BLaER1 (cell line): ENCODE results near the gene ITGA2B.

ENCODE experiments used
- H3K27ac ChIP-seq: shearing (Covaris generic); formaldehyde crosslinking; 2 replicates; pipeline ENCODE4 v1.8.1; 2022
- H3K27me3 ChIP-seq: shearing (Covaris generic); formaldehyde crosslinking; 2 replicates; pipeline ENCODE4 v1.8.1; 2022
- H3K36me3 ChIP-seq: shearing (Covaris generic); formaldehyde crosslinking; 2 replicates; pipeline ENCODE4 v1.8.1; 2022
- H3K4me1 ChIP-seq: shearing (Covaris generic); formaldehyde crosslinking; 2 replicates; pipeline ENCODE4 v1.8.1; 2022
- H3K4me2 ChIP-seq: shearing (Covaris generic); formaldehyde crosslinking; 2 replicates; pipeline ENCODE4 v1.8.1; 2022
- H3K4me3 ChIP-seq: shearing (Covaris generic); formaldehyde crosslinking; 2 replicates; pipeline ENCODE4 v1.8.1; 2022
- H3K9ac ChIP-seq: shearing (Covaris generic); formaldehyde crosslinking; 2 replicates; pipeline ENCODE4 v1.8.1; 2022
- H3K9me3 ChIP-seq: shearing (Covaris generic); formaldehyde crosslinking; 2 replicates; pipeline ENCODE4 v1.8.1; 2022
- H4K20me1 ChIP-seq: shearing (Covaris generic); formaldehyde crosslinking; 2 replicates; pipeline ENCODE4 v1.8.1; 2022
- Cebpa-rat ChIP-seq: shearing (Covaris generic); IDR thresholded peaks from 2 replicates; pipeline ENCODE4 v1.8.1; 2022

Gene ITGA2B

DNA sequence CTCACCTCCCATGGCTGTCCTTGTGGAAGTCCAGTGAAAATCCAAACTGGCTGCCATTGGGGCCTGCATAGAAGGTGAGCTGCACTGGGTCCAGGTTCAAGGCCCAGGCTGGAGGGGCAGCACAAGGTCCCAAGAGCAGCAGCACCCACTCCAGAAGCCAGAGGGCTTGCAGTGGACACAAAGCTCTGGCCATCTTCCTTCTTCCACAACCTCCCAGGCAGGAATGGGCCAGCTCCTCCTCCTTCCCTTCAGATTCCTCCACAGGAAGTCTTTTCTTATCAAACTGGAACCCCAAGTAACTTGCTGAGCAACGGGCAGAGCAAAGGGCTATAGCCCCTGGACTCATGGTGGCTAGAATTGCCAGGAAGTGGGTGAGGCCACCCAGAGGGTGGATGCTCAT lies at the start of gene ITGA2B:
Gene ITGA2B, minus strand, starts transcription at position 369 of the 400 bp plus-strand sequence. Its CDS starts 176 bp downstream, at position 193.
- TF ChIP-seq Cebpa-rat = no peak
- Histone ChIP-seq H3K4me2 (peak within 1 kb of the TSS; percentile 49), H3K4me1 (peaks cover 37% of the 10 kb centered on the region), H3K4me3 (no peak within 1 kb of the TSS), H3K9ac (no peak within 1 kb of the TSS), H3K27me3 (no peaks in the 10 kb centered on the region), H3K27ac (no peak within 1 kb of the TSS), H3K36me3 (no peaks in the 10 kb centered on the region), H4K20me1 (no peaks in the 10 kb centered on the region), H3K9me3 (no peaks in the 10 kb centered on the region)

DNA sequence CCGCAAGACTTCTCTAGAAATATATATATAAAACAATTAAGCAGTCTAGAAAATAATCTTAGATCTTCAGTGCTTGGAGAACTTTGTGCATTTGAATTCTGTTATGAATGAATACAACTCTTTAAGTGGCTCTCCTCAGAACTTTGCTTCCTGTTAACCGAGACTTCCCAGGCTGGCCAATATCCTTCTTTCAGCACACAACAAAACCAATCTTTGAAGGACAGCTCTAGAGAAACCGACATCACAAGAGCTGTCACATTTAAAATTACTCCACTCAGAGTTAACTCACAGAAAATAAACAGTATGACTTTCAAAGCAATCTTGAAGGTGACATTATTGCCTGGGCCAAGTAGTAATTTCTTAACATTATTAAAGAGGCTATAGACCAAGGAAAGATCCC lies 49.7 kb upstream of the ITGA2B start:
- Histone ChIP-seq H4K20me1 (peaks cover 75% of the 10 kb centered on the region), H3K27me3 (no peaks in the 10 kb centered on the region), H3K4me3 (no peak overlapping the region), H3K36me3 (peaks cover 58% of the 10 kb centered on the region), H3K27ac (no peak overlapping the region), H3K4me1 (peaks cover 4% of the 10 kb centered on the region; the same call in 1 of the 2 replicates), H3K9ac (no peak overlapping the region), H3K9me3 (no peaks in the 10 kb centered on the region), H3K4me2 (no peak overlapping the region)
- TF ChIP-seq Cebpa-rat = no peak

GRCh38 chr17:44438636-44439035 lies 49.2 kb upstream of the ITGA2B start:
- Histone ChIP-seq H3K36me3 (peaks cover 63% of the 10 kb centered on the region), H3K4me3 (no peak overlapping the region), H3K9ac (no peak overlapping the region), H3K4me1 (peaks cover 4% of the 10 kb centered on the region; the same call in 1 of the 2 replicates), H3K4me2 (no peak overlapping the region), H3K27me3 (no peaks in the 10 kb centered on the region), H3K27ac (no peak overlapping the region), H4K20me1 (peaks cover 70% of the 10 kb centered on the region), H3K9me3 (no peaks in the 10 kb centered on the region)
- TF ChIP-seq Cebpa-rat = no peak

- Histone ChIP-seq H3K9me3 (no peaks in the 10 kb centered on the region), H3K27me3 (no peaks in the 10 kb centered on the region), H3K27ac (no peak overlapping the region), H3K4me1 (peaks cover 4% of the 10 kb centered on the region; the same call in 1 of the 2 replicates), H4K20me1 (peaks cover 57% of the 10 kb centered on the region), H3K36me3 (peaks cover 71% of the 10 kb centered on the region), H3K9ac (no peak overlapping the region), H3K4me3 (no peak overlapping the region), H3K4me2 (no peak overlapping the region)
- no peak for TF ChIP-seq Cebpa-rat
Measured at GRCh38 chr17:44436336-44436735, 46.9 kb upstream of the ITGA2B start.

DNA sequence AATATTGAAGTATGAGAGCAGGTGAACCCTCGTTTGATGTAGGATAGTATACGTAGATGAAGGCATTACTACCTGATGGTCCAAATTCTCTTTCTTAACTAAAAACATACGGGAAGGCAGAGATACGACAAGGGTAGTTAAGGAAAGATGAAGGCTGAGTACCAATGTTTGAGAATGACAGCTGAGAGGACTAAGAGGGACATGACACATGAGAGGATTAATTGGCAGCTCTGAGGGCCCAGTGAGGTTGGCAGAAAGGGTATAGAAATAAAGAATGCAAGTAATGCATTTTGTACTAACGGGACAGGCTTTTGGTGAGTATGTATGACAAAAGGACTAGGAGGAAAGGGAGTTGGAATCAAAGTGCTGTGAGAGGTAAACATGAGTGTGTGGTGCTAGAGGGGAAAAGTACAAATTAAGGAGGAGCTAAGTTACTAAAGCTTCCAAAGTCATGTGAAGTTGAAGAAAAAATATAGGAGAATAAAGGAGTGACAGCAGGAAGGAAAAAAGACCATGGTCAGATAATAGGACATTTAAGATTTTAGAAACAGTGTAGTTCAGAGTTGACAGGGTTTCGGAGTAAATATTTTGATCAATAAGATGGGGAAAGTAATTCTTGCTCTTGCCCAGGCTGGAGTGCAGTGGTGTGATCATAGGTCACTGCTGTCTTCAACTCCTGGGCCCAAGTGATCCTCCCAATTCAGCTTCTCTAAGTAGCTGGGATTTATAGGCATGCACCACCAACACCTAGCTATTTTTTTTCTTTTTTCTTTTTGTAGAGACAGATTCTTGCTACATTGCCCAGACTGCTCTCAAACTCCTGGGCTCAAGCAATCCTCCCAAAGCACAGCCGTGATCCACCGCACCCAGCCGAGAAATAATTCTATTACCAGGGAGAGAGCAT lies 43.1 kb upstream of the ITGA2B start:
- H3K27ac ChIP-seq = no peak overlapping the region
- TF ChIP-seq Cebpa-rat = no peak
- no peaks in the 10 kb centered on the region for H3K27me3 ChIP-seq
- no peaks in the 10 kb centered on the region for H3K4me1 ChIP-seq
- H3K4me2 ChIP-seq = no peak overlapping the region
- H4K20me1 ChIP-seq = peaks cover 33% of the 10 kb centered on the region; the same call in 1 of the 2 replicates
- peaks cover 89% of the 10 kb centered on the region for H3K36me3 ChIP-seq
- H3K4me3 ChIP-seq = no peak overlapping the region
- no peak overlapping the region for H3K9ac ChIP-seq
- no peaks in the 10 kb centered on the region for H3K9me3 ChIP-seq

- no peaks in the 10 kb centered on the region for H3K9me3 ChIP-seq
- no peak overlapping the region for H3K9ac ChIP-seq
- peaks cover 41% of the 10 kb centered on the region for H4K20me1 ChIP-seq
- no peak for TF ChIP-seq Cebpa-rat
- H3K4me3 ChIP-seq = no peak overlapping the region
- H3K27ac ChIP-seq = no peak overlapping the region
- H3K4me2 ChIP-seq = no peak overlapping the region
- H3K36me3 ChIP-seq = peaks cover 88% of the 10 kb centered on the region
- H3K27me3 ChIP-seq = no peaks in the 10 kb centered on the region
- H3K4me1 ChIP-seq = no peaks in the 10 kb centered on the region
Measured at GRCh38 chr17:44424828-44425461, 35.5 kb upstream of the ITGA2B start.

DNA sequence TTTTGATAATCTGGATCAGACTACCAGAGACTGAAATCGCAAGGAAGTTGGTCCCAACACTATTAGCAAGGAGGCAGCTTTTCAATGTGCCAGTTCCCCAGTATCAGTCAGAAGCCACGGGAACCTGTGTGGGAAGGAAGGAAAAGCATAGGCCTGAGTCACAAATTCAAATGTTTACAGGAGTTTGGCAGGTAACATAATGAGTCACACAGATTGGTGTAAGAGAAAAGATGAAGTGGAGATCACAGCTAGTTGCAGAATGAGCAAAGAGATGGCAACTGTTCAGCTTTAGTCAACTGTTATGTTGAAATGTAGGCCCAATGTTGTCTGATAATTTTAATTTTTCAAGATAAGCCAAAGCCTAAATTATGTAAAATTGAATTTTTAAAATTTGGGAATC lies 28.1 kb upstream of the ITGA2B start:
- Histone ChIP-seq H4K20me1 (no peaks in the 10 kb centered on the region), H3K27ac (no peak overlapping the region), H3K9me3 (no peaks in the 10 kb centered on the region), H3K4me2 (no peak overlapping the region), H3K9ac (no peak overlapping the region), H3K36me3 (peaks cover 91% of the 10 kb centered on the region), H3K27me3 (no peaks in the 10 kb centered on the region), H3K4me1 (no peaks in the 10 kb centered on the region), H3K4me3 (no peak overlapping the region)
- no peak for TF ChIP-seq Cebpa-rat

- Histone ChIP-seq H3K4me1 (no peaks in the 10 kb centered on the region), H3K9ac (no peak overlapping the region), H3K4me2 (no peak overlapping the region), H3K27me3 (no peaks in the 10 kb centered on the region), H3K36me3 (peaks cover 91% of the 10 kb centered on the region), H3K4me3 (no peak overlapping the region), H4K20me1 (no peaks in the 10 kb centered on the region), H3K9me3 (no peaks in the 10 kb centered on the region), H3K27ac (no peak overlapping the region)
- TF ChIP-seq Cebpa-rat = no peak
Measured at GRCh38 chr17:44416558-44417289, 27.3 kb upstream of the ITGA2B start.

GRCh38 chr17:44414394-44415155 lies 25.1 kb upstream of the ITGA2B start:
- no peak for TF ChIP-seq Cebpa-rat
- H3K9ac ChIP-seq = no peak overlapping the region
- no peaks in the 10 kb centered on the region for H4K20me1 ChIP-seq
- no peak overlapping the region for H3K4me2 ChIP-seq
- no peaks in the 10 kb centered on the region for H3K9me3 ChIP-seq
- H3K27me3 ChIP-seq = no peaks in the 10 kb centered on the region
- no peak overlapping the region for H3K27ac ChIP-seq
- H3K4me1 ChIP-seq = no peaks in the 10 kb centered on the region
- no peak overlapping the region for H3K4me3 ChIP-seq
- H3K36me3 ChIP-seq = peaks cover 82% of the 10 kb centered on the region
